Measurements from ENCODE around the gene EPS8L2.

DNA sequence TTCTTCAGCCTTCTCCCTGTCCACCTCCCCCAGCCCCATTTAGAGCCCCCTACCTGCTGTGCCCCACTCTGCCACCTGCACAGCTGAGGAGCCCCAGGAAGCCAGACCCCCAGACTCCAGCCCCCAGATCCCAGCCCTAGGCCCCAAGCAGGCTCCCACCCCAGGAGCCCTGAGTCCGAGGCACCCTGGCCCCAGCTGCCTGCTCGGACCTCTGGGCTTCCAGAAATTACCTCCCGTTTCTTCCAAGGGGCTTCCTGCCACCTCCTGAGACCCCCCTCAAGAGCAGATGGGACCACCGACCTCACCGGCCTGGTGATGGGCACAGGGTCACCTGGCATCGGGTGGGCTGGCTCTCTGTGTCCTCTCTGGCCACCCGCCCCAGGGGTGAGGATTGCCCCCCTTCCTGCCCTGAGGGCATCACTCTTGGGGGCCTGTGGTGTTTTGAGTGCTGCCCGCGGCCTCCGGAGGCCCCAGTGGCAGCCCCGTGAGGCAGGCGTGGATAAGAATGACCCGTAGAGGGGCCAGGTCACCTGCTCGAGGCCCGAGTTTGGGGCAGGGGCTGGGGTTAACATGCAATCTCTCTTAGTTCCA, 23.0 kb downstream of the EPS8L2 start:
- TF ChIP-seq, protein P1, sequence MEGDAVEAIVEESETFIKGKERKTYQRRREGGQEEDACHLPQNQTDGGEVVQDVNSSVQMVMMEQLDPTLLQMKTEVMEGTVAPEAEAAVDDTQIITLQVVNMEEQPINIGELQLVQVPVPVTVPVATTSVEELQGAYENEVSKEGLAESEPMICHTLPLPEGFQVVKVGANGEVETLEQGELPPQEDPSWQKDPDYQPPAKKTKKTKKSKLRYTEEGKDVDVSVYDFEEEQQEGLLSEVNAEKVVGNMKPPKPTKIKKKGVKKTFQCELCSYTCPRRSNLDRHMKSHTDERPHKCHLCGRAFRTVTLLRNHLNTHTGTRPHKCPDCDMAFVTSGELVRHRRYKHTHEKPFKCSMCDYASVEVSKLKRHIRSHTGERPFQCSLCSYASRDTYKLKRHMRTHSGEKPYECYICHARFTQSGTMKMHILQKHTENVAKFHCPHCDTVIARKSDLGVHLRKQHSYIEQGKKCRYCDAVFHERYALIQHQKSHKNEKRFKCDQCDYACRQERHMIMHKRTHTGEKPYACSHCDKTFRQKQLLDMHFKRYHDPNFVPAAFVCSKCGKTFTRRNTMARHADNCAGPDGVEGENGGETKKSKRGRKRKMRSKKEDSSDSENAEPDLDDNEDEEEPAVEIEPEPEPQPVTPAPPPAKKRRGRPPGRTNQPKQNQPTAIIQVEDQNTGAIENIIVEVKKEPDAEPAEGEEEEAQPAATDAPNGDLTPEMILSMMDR (IDR thresholded peaks at IDR 0.05; ENCODE audit: insufficient read depth, low read length, poor library complexity, severe bottlenecking): no peak
- no peak for TF ChIP-seq EZH2phosphoT487 (conservative IDR thresholded peaks at IDR 0.05; ENCODE audit: low read length)
